ENCODE data around the gene AGL.

DNA sequence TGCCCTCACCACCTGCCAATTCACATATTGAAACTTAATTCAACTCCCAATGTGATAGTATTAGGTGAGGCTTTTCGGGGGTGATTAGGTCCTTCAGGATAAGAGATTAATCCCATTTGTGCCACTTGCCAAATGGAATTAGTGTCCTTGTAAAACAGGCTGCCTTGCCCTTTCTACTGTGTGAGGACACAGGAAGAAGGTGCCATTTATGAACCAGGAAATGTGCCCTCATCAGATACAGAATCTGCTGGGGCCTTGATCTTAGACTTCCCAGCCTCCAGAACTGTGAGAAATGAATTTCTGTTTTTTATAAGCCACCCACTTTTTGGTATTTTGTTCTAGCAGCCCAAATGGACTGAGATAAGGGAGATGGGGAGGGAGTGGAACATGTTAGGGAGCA, 39.1 kb upstream of the AGL start:
- TF ChIP-seq, protein P1, sequence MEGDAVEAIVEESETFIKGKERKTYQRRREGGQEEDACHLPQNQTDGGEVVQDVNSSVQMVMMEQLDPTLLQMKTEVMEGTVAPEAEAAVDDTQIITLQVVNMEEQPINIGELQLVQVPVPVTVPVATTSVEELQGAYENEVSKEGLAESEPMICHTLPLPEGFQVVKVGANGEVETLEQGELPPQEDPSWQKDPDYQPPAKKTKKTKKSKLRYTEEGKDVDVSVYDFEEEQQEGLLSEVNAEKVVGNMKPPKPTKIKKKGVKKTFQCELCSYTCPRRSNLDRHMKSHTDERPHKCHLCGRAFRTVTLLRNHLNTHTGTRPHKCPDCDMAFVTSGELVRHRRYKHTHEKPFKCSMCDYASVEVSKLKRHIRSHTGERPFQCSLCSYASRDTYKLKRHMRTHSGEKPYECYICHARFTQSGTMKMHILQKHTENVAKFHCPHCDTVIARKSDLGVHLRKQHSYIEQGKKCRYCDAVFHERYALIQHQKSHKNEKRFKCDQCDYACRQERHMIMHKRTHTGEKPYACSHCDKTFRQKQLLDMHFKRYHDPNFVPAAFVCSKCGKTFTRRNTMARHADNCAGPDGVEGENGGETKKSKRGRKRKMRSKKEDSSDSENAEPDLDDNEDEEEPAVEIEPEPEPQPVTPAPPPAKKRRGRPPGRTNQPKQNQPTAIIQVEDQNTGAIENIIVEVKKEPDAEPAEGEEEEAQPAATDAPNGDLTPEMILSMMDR (IDR thresholded peaks at IDR 0.05; ENCODE audit: low read depth, low read length, poor library complexity, severe bottlenecking): no peak
- no peak for TF ChIP-seq EZH2phosphoT487 (IDR thresholded peaks at IDR 0.05; ENCODE audit: borderline replicate concordance, low read length)
